Measurements from ENCODE around the gene ETFA. TPM values are rescaled to one million over a fixed set of nuclear protein-coding genes. Genes with fewer than 3 reads are reported as not detected.
"Not testable (repeated sequence)": the region's sequence is repeated elsewhere in the genome, so short reads cannot be mapped to it uniquely, and the experiment has no call there.

The ETFA gene
- total and polyA plus RNA-seq, 2 of the 8 experiments (the other 6 are each of a cell fraction or from before 2014, with no cell fraction given), result 60.9 to 90.0 TPM

- 88% methylated on average over 2 of the region's 2 CpGs; no CpG with 5 or more reads in 1 of the 2 experiments for WGBS, 2 experiments (ENCODE audit: extremely low coverage in 1 of 2, insufficient coverage in 1 of 2, insufficient read length in 1 of 2, insufficient replicate concordance in 2 of 2, low coverage in 1 of 2, low lambda C conversion rate in 2 of 2, missing lambda C conversion rate in 1 of 2)
- POLR2A ChIA-PET (ENCODE audit: partially characterized antibody); H2BK12ac ChIP-seq (ENCODE audit: low read depth, low read length): not testable (repeated sequence)
Observed at GRCh38 chr15:76265769-76266168, 45.5 kb downstream of the ETFA start.

More at GRCh38 chr15:76265769-76266168, 45.5 kb downstream of the ETFA start:
- not testable (repeated sequence) for H3K23me2 ChIP-seq (ENCODE audit: low read depth, low read length); H3K27me3 ChIP-seq (replicated peaks in 1 of 4; ENCODE audit: control insufficient read depth in 3 of 4, extremely low read depth in 1 of 4, insufficient read depth in 3 of 4, low read length in 3 of 4); H2AFZ ChIP-seq (ENCODE audit: low read length); H2BK120ac ChIP-seq (replicated peaks; ENCODE audit: low read depth, low read length); H4K5ac ChIP-seq (ENCODE audit: insufficient read length, low read depth, low read length); H4K8ac ChIP-seq (ENCODE audit: extremely low read depth, insufficient read depth, low read length); H2BK5ac ChIP-seq (ENCODE audit: low read depth, low read length); H2BK15ac ChIP-seq (ENCODE audit: low read length); FAIRE-seq; H3K27ac ChIP-seq (ENCODE audit: low read depth, low read length); H3K79me2 ChIP-seq (ENCODE audit: control insufficient read depth in 1 of 2, insufficient read depth in 2 of 2, low read length in 2 of 2); H3K9ac ChIP-seq (replicated peaks in 1 of 4; ENCODE audit: extremely low read depth in 1 of 4, low read depth in 3 of 4, low read length in 3 of 4); H3K4ac ChIP-seq (replicated peaks; ENCODE audit: insufficient read length, low read depth, low read length); H4K20me1 ChIP-seq (replicated peaks in 1 of 2; ENCODE audit: control insufficient read depth in 1 of 2, insufficient read depth in 2 of 2, low read length in 2 of 2); H4K91ac ChIP-seq (replicated peaks; ENCODE audit: insufficient read length, low read length); DNase-seq (ENCODE audit: low read depth in 1 of 2, low spot score in 2 of 2); H3K14ac ChIP-seq (ENCODE audit: insufficient read length); H3K23ac ChIP-seq (ENCODE audit: insufficient read length); H3K4me1 ChIP-seq (replicated peaks in 1 of 4; ENCODE audit: control insufficient read depth in 3 of 4, insufficient read depth in 4 of 4, low read length in 3 of 4); H3K4me2 ChIP-seq (ENCODE audit: insufficient read depth in 1 of 2, low read depth in 2 of 2, low read length in 2 of 2); H3K79me1 ChIP-seq (ENCODE audit: low read depth, low read length); H2AK5ac ChIP-seq (ENCODE audit: low read depth, low read length); H3K18ac ChIP-seq (ENCODE audit: extremely low read depth, low read length); H3K4me3 ChIP-seq (ENCODE audit: extremely low read depth in 1 of 4, insufficient read depth in 2 of 4, low read depth in 3 of 4, low read length in 4 of 4); H2BK20ac ChIP-seq (ENCODE audit: low read length); H3K56ac ChIP-seq (replicated peaks; ENCODE audit: insufficient read length, low read depth, low read length)
- peaks cover 0 to 37% (median 4%) of the 10 kb centered on the region in 4 experiments; a peak in 3 of 8 replicates for H3K36me3 ChIP-seq (ENCODE audit: control insufficient read depth in 2 of 4, insufficient read depth in 4 of 4, low read length in 3 of 4)
- CTCF ChIA-PET (ENCODE audit: partially characterized antibody), result interaction anchor here (1.4 kb wide), 1 partner anchor 64 kb away, joined by 4 read pairs; no protein-coding TSS in a partner anchor
- peaks cover 28 to 33% of the 10 kb centered on the region in 2 experiments for H3K9me3 ChIP-seq (ENCODE audit: insufficient read depth in 2 of 2, low read depth in 1 of 2, low read length in 1 of 2)

All from H1 (cell line).